Keratinocyte (primary cell): ENCODE data around the gene METAP1D. TPM values are rescaled to one million over a fixed set of nuclear protein-coding genes. Genes with fewer than 3 reads are reported as not detected.
A peak's percentile ranks its signal among the peaks of the same experiment; 100 is the strongest.

Experiments
- DNase-seq: peaks from one replicate; pipeline ENCODE4 v3.0.0-alpha.2; 2011; ENCODE audit warnings: low read depth, missing footprints, low spot score
- FAIRE-seq: peaks from 2 replicates; lab custom pipeline; 2011; peaks lifted over from hg19 to GRCh38; lab: Jason Lieb, UNC
- H2AFZ ChIP-seq: 2 replicates; pipeline ENCODE4 v1.6.0; 2012; ENCODE audit warnings: low read length, control low read depth, inconsistent platforms; ENCODE audit not compliant: control insufficient read depth
- H3K27ac ChIP-seq: 2 replicates; pipeline ENCODE4 v1.5.1; 2011; ENCODE audit warnings: low read length; ENCODE audit not compliant: control insufficient read depth, insufficient read depth
- H3K27me3 ChIP-seq: 3 replicates; pipeline ENCODE4 v1.6.0; 2011; ENCODE audit warnings: low read length; ENCODE audit not compliant: control insufficient read depth, insufficient read depth; ENCODE audit errors: extremely low read depth
- H3K36me3 ChIP-seq, 2 experiments: 2 replicates in 1 of 2; 3 replicates in 1 of 2; pipeline ENCODE4 v1.5.1; 2011; ENCODE audit warnings: low read length in 2 of 2, mild to moderate bottlenecking in 1 of 2; ENCODE audit not compliant: control insufficient read depth in 2 of 2, insufficient read depth in 2 of 2; ENCODE audit errors: extremely low read depth in 1 of 2
- H3K4me1 ChIP-seq: 3 replicates; pipeline ENCODE4 v1.5.1; 2011; ENCODE audit warnings: low read length; ENCODE audit not compliant: control insufficient read depth, insufficient read depth; ENCODE audit errors: extremely low read depth
- H3K4me2 ChIP-seq: 3 replicates; pipeline ENCODE4 v1.6.0; 2011; ENCODE audit warnings: low read depth, low read length; ENCODE audit not compliant: control insufficient read depth, insufficient read depth; ENCODE audit errors: extremely low read depth
- H3K4me3 ChIP-seq, 3 experiments: fragments of 200-600 bp in 1 of 3; sonication (generic) in 1 of 3; 2 replicates in 2 of 3; 3 replicates in 1 of 3; pipeline ENCODE4 v1.5.1; 2011 to 2016; ENCODE audit warnings: low read length in 3 of 3, mild to moderate bottlenecking in 3 of 3, control low read depth in 2 of 3, inconsistent platforms in 1 of 3, low read depth in 1 of 3, mixed read lengths in 1 of 3, mixed run types in 1 of 3, moderate library complexity in 1 of 3; ENCODE audit not compliant: control insufficient read depth in 2 of 3, insufficient read depth in 2 of 3; ENCODE audit errors: extremely low read depth in 1 of 3
- H3K79me2 ChIP-seq: 2 replicates; pipeline ENCODE4 v1.6.0; 2012; ENCODE audit warnings: low read length; ENCODE audit not compliant: control insufficient read depth, insufficient read depth
- H3K9ac ChIP-seq: 3 replicates; pipeline ENCODE4 v1.6.0; 2011; ENCODE audit warnings: low read length; ENCODE audit not compliant: control insufficient read depth, insufficient read depth; ENCODE audit errors: extremely low read depth
- H3K9me1 ChIP-seq: 3 replicates; pipeline ENCODE4 v1.6.0; 2011; ENCODE audit warnings: low read length; ENCODE audit not compliant: control insufficient read depth, insufficient read depth; ENCODE audit errors: extremely low read depth
- H3K9me3 ChIP-seq: 2 replicates; pipeline ENCODE4 v1.5.1; 2012; ENCODE audit warnings: low read depth, low read length; ENCODE audit not compliant: control insufficient read depth
- H4K20me1 ChIP-seq: 3 replicates; pipeline ENCODE4 v1.6.0; 2011; ENCODE audit warnings: low read length; ENCODE audit not compliant: control insufficient read depth, insufficient read depth; ENCODE audit errors: extremely low read depth
- CTCF ChIP-seq, 3 experiments: IDR thresholded peaks in 1 of 3; conservative IDR thresholded peaks in 1 of 3; optimal IDR thresholded peaks in 1 of 3; 2 replicates in 2 of 3; 3 replicates in 1 of 3; pipeline versions ENCODE3 to v1.5.1; 2011; ENCODE audit warnings: low read length in 3 of 3, mild to moderate bottlenecking in 3 of 3, moderate library complexity in 2 of 3, control low read depth in 1 of 3, inconsistent platforms in 1 of 3; ENCODE audit not compliant: insufficient read depth in 2 of 3; ENCODE audit errors: extremely low read depth in 1 of 3
- EZH2 ChIP-seq: IDR thresholded peaks from one replicate; pipeline ENCODE4 v1.6.1; 2012; ENCODE audit warnings: inconsistent platforms, mild to moderate bottlenecking, low read length, moderate library complexity
- dilution Hi-C: fragments of 300-500 bp; cut with MboI; formaldehyde crosslinking; loops from one replicate; pipeline ENCODE4 v1.7.0; 2020; ENCODE audit warnings: low sequenced_read_pairs; ENCODE audit not compliant: extremely low pct_ligation_motif_present
- polyA plus RNA-seq, 5 experiments: library from polyadenylated mRNA; depleted of rRNA in 3 of 5; stranded (reverse) in 3 of 5; stranded (forward) in 1 of 5; unstranded in 1 of 5; fragments of >200 nt; gene quantifications; 1 replicate in 1 of 5; 2 replicates in 3 of 5; 3 replicates in 1 of 5; pipeline versions ENCODE4 v1.2.1 to v1.2.3, GENCODE V29; 2011 to 2012; ENCODE audit warnings: missing spikeins in 2 of 5, low read depth in 1 of 5, low replicate concordance in 1 of 5

Gene METAP1D
- polyA plus RNA-seq, 1 donor (not counting 4 experiments of a cell fraction or from before 2014, with no cell fraction given): 5.1 TPM

GRCh38 chr2:172102391-172103359, 102.9 kb downstream of the METAP1D start, which contains the start of gene DLX2:
TSS of gene DLX2 (minus strand) at chr2:172102900. CDS start at chr2:172102538, 362 bp downstream.
- no peak for TF ChIP-seq CTCF (optimal IDR thresholded peaks at IDR 0.05 in 1 of 3, IDR thresholded peaks at IDR 0.05 in 1 of 3, conservative IDR thresholded peaks at IDR 0.05 in 1 of 3; ENCODE audit: extremely low read depth in 1 of 3, insufficient read depth in 2 of 3, low read length in 3 of 3)
- TF ChIP-seq EZH2: no peak
- dilution Hi-C loops: no loop called here
- Histone ChIP-seq H3K4me1 (peaks cover 48% of the 10 kb centered on the region), H3K36me3 (no peaks in the 10 kb centered on the region), H3K9ac (peak within 1 kb of the TSS; percentile 80), H3K27ac (peak within 1 kb of the TSS; percentile 64), H3K4me2 (peak within 1 kb of the TSS; percentile 96), H3K9me1 (no peaks in the 10 kb centered on the region), H3K4me3 (peak within 1 kb of the TSS; percentile 55 to 92 (median 81)), H2AFZ (peak within 1 kb of the TSS; percentile 98), H3K9me3 (no peaks in the 10 kb centered on the region), H3K79me2 (no peaks in the 10 kb centered on the region), H4K20me1 (no peaks in the 10 kb centered on the region), H3K27me3 (no peaks in the 10 kb centered on the region)
- no peak for DNase-seq
- FAIRE-seq: peak; percentile 48

GRCh38 chr2:172103471-172104272, 103.9 kb downstream of the METAP1D start:
- Histone ChIP-seq H3K4me3 (peak overlapping the region; percentile 55 to 92 (median 81)), H4K20me1 (no peaks in the 10 kb centered on the region), H3K36me3 (no peaks in the 10 kb centered on the region), H3K9ac (peak overlapping the region; percentile 80), H3K79me2 (no peaks in the 10 kb centered on the region), H3K4me1 (peaks cover 38% of the 10 kb centered on the region), H3K27me3 (no peaks in the 10 kb centered on the region), H3K4me2 (peak overlapping the region; percentile 96), H3K9me3 (no peaks in the 10 kb centered on the region), H3K9me1 (no peaks in the 10 kb centered on the region), H2AFZ (peak overlapping the region; percentile 98), H3K27ac (no peak overlapping the region)
- peak; percentile 53 for FAIRE-seq
- dilution Hi-C loops: no loop called here
- TF ChIP-seq EZH2: no peak
- peak in 2 of 3 experiments; percentile 78 to 92 for TF ChIP-seq CTCF (optimal IDR thresholded peaks at IDR 0.05 in 1 of 3, IDR thresholded peaks at IDR 0.05 in 1 of 3, conservative IDR thresholded peaks at IDR 0.05 in 1 of 3; ENCODE audit: extremely low read depth in 1 of 3, insufficient read depth in 2 of 3, low read length in 3 of 3)
- DNase-seq: no peak
